AG04449 (cell line): ENCODE results near the gene RAP1GAP.
"Not testable (repeated sequence)": the region's sequence is repeated elsewhere in the genome, so short reads cannot be mapped to it uniquely, and the experiment has no call there.

ENCODE experiments used
- CTCF ChIA-PET: fragments of 350-600 bp; formaldehyde crosslinking; extraction: SDS; loops from one replicate; lab custom pipeline; 2021; ENCODE audit warnings: antibody characterized with exemption; lab: Yijun Ruan, JAX
- POLR2A ChIA-PET: fragments of 400-600, 350-600 bp; formaldehyde crosslinking; extraction: SDS; loops from one replicate; lab custom pipeline; 2020; ENCODE audit warnings: antibody characterized with exemption, inconsistent platforms; lab: Yijun Ruan, JAX
- DNase-seq: peaks from one replicate; pipeline ENCODE4 v3.0.0-alpha.2; 2010; ENCODE audit warnings: low read depth, low spot score
- H3K4me3 ChIP-seq: 2 replicates; pipeline ENCODE4 v1.5.1; 2011; ENCODE audit warnings: low read depth, mild to moderate bottlenecking, control low read depth, low read length
- CTCF ChIP-seq: IDR thresholded peaks from one replicate; pipeline ENCODE4 v1.5.1; 2011; ENCODE audit warnings: mild to moderate bottlenecking, moderate library complexity, low read length, control low read depth, inconsistent platforms; ENCODE audit not compliant: insufficient read depth; ENCODE audit errors: missing control alignments

RAP1GAP gene

GRCh38 chr1:21633992-21634805 lies 35.0 kb downstream of the RAP1GAP start:
- POLR2A ChIA-PET: no interaction called here
- no peak for DNase-seq
- CTCF ChIA-PET: no interaction called here
- no peak overlapping the region for H3K4me3 ChIP-seq
- TF ChIP-seq CTCF: no peak

- CTCF ChIA-PET: no interaction called here
- no peak overlapping the region for H3K4me3 ChIP-seq
- no peak for DNase-seq
- POLR2A ChIA-PET: no interaction called here
- no peak for TF ChIP-seq CTCF
These were observed 35.9 kb downstream of the RAP1GAP start for GRCh38 chr1:21633141-21633755.

- ChIA-PET POLR2A (no interaction called here), CTCF (no interaction called here)
- DNase-seq: no peak
- no peak for TF ChIP-seq CTCF
- H3K4me3 ChIP-seq: no peak overlapping the region
These were observed 36.9 kb downstream of the RAP1GAP start for GRCh38 chr1:21631944-21632887.

- DNase-seq, POLR2A ChIA-PET, H3K4me3 ChIP-seq: not testable (repeated sequence)
- CTCF ChIA-PET: interaction anchor here (0.8 kb wide), 1 partner anchor 26 kb away, joined by 3 read pairs; no protein-coding TSS in a partner anchor
These were observed 37.6 kb downstream of the RAP1GAP start for GRCh38 chr1:21631590-21631943.

GRCh38 chr1:21630571-21631343 lies 38.4 kb downstream of the RAP1GAP start:
- no peak for TF ChIP-seq CTCF
- DNase-seq: no peak
- POLR2A ChIA-PET: no interaction called here
- CTCF ChIA-PET: interaction anchor here (0.8 to 1.5 kb wide), 2 partner anchors 27 to 260 kb away, joined by 3 read pairs; no protein-coding TSS in a partner anchor
- H3K4me3 ChIP-seq: no peak overlapping the region; the same call in 1 of the 2 replicates

GRCh38 chr1:21629971-21630370 lies 39.2 kb downstream of the RAP1GAP start:
- TF ChIP-seq CTCF: no peak
- ChIA-PET CTCF (interaction anchor here (1.5 kb wide), 1 partner anchor 260 kb away, joined by 3 read pairs; no protein-coding TSS in a partner anchor), POLR2A (no interaction called here)
- H3K4me3 ChIP-seq: no peak overlapping the region
- DNase-seq: no peak
